HG02623 (cell line): ENCODE data around the gene KRT84.
"Not testable (repeated sequence)": the region's sequence is repeated elsewhere in the genome, so short reads cannot be mapped to it uniquely, and the experiment has no call there.

Experiments
- ATAC-seq: cut with Tn5 transposase; IDR thresholded peaks from one replicate; pipeline ENCODE4 v1.9.1; 2021; ENCODE audit warnings: moderate library complexity; ENCODE audit not compliant: unreplicated experiment

The KRT84 gene

DNA sequence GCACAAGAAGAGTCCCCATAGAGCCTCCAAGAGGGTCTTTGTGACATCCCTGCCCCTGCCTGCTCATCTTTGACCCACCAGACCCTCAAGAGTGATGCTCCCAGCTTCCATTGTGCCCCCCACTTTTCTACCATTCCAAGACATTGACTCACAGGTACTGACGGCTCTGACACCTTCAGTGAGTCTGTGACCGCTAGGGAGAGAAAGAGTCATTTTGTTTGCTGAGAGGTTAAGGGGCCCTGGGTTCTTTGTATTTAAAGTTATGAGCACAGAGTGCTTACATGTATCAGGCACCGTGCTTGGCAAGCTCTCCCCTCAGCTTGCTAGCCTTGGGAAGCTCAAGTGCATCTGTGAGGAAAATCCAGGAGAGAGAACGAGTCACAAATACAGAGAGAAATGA is 27.8 kb upstream of the KRT84 start:
- no peak for ATAC-seq

DNA sequence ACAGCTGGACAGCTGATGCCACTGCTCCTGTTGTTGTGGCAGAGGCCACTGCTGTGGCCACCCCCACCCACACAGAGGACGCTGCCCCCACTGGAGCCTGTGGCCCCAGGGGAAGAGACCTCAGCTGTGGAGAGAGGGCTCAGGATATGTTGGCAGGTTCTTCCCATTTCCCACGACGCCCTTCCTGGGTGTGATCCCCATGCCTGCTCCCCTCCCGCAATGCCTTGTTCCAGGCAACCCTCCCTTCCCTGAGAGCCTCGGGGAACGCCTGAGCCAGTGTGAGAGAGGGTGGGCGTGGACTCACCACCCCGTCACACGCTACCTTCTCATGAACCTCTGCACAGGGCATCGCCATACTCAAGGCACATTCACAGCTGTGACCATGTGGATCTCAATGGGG is 26.4 kb upstream of the KRT84 start:
- ATAC-seq = no peak

- not testable (repeated sequence) for ATAC-seq
Observed at GRCh38 chr12:52410589-52411248, 25.3 kb upstream of the KRT84 start.

GRCh38 chr12:52407918-52408317 is 22.5 kb upstream of the KRT84 start:
- no peak for ATAC-seq

DNA sequence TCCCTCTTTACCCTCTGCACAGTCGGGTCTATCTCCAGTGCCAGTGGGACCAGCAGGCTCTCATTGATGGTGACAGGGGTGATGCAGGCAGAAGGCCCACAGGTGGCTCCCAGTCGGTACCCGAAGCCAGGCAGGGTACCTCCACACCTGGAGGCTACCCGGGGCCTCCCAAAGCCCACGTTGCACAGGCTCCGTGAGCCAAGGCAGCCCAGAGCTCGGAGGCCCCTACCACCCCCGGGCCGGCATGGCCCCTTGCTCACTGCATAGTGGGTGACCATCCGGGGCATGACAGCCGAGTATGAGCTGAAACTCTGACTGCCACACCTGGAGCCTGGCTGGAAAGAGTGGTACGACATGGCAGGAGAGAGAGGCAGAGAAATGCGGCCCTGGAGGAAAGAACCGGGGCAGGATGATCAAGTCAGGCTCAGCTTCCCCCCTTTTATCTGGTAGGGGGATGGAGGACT is 20.5 kb upstream of the KRT84 start, which contains the start of gene KRT82:
Gene KRT82 (minus strand): TSS at position 414 of the 464 bp plus-strand sequence. CDS start 58 bp downstream, at position 356.
- ATAC-seq = no peak

DNA sequence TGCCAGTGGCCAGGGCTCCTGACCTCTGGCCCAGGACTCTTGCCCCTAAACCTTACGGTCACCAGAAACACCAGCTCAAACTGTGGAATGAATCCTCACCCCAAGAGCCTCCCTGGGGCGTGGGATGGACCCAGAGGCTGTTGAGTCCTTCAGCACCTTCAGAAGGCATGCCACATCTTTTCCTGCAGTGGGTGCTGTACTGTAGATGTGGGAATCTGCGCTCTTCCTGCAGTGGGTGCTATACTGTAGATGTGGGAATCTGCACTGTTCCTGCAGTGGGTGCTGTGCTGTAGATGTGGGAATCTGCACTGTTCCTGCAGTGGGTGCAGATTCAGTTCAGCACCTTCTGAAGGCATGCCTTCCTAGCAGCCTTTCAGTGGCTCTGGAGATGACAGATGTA is 19.5 kb upstream of the KRT84 start:
- ATAC-seq = no peak

DNA sequence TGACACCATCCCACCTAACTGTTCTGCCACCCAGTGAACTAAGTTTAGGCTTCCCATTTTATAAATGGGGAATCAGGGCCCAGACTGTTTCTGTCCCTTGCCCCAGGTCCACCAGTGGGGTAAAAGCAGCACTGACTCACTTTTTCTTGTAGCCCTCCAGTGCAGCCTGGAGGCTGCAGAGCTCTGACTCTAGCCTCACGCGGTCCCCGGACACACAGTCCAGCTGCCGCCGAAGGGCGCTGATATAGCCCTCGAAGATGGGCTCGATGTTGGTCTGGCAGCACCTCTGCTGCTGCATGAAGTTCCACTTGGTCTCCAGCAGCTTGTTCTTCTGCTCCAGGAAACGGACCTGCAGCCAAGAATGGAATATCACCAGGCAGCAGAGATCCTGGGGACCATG is 18.1 kb upstream of the KRT84 start:
- no peak for ATAC-seq

- ATAC-seq = no peak
Observed at GRCh38 chr12:52402873-52403540, 17.6 kb upstream of the KRT84 start.

DNA sequence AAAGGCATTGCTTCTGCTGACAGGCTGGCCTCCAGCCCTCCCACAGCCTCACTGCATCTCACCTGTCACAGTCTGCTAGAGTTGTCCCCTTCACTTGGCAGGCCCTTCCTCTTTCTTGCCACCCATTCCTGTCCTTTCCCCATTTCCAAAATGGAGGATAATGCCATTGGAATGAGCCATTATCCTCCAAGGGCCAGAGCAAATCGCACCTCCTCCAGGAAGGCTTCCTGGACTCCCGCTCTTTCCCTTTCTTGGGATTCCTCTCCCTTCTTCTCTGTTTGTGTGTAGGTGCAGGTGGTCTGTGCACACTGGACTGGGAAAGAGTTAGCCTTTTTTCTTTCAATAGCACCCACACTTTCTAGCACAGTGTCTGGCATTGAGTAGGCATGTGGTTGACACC is 16.9 kb upstream of the KRT84 start:
- no peak for ATAC-seq

- ATAC-seq = no peak
Observed at GRCh38 chr12:52401926-52402325, 16.5 kb upstream of the KRT84 start.

DNA sequence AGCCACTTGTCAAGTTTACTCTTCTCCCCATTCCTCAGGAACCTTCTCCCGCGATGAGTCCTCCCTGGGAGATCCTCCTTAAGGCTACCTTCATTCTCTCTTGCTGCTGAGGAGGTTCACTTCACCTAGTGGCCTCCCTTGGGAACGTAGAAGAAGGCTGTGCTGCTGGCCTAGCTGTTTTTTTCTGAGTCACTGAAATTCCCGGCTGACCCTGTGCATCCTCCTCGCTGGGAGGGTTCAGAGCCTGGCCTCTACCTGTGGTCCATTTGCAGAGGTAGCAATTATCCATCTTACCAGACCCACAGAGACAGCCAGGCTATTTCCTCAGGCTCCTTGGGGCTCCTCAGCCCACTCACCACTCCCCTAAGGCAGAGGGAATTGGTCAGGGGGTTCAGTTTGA is 16.1 kb upstream of the KRT84 start:
- no peak for ATAC-seq

GRCh38 chr12:52400906-52401305 is 15.5 kb upstream of the KRT84 start:
- ATAC-seq = no peak

- ATAC-seq = no peak
Observed at GRCh38 chr12:52399756-52400155, 14.3 kb upstream of the KRT84 start.

DNA sequence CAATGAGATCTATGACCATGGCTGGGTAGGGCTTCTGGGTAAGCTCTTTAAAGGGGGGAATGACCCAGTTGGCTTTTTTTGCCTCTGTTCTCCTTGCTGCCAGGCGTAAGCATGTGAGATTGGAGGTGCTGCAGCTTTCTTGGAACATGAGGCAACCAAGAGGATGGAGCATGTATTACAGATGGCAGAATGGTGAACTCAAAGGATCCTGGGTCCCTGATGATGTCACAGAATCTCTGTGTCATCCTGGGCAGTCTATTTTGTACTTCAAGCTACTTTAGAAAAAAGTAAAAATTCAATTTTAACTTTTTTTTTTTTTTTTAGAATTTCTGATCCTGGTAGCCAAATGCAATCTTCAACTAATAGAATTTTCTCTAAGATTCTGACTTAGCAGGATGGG is 12.7 kb upstream of the KRT84 start:
- ATAC-seq = no peak

DNA sequence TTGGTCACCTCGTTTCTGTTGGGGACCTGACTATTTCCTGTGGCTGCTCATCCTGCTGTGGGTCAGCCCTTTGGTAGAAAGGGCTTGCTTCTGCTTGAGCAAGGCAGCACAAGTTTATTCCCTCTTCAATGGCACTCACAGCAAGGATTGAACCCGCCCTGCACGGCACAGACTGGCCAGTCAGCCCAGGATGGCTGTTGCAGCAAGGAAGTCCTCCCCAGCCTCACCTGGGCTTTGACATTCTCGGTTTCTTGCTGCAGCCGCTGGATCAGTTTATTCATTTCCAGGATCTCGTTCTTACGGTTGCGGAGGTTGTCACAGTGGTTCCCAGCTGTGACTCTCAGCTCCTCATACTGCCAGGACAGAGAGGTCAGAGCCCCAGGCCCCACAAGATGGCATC is 11.2 kb upstream of the KRT84 start:
- no peak for ATAC-seq

DNA sequence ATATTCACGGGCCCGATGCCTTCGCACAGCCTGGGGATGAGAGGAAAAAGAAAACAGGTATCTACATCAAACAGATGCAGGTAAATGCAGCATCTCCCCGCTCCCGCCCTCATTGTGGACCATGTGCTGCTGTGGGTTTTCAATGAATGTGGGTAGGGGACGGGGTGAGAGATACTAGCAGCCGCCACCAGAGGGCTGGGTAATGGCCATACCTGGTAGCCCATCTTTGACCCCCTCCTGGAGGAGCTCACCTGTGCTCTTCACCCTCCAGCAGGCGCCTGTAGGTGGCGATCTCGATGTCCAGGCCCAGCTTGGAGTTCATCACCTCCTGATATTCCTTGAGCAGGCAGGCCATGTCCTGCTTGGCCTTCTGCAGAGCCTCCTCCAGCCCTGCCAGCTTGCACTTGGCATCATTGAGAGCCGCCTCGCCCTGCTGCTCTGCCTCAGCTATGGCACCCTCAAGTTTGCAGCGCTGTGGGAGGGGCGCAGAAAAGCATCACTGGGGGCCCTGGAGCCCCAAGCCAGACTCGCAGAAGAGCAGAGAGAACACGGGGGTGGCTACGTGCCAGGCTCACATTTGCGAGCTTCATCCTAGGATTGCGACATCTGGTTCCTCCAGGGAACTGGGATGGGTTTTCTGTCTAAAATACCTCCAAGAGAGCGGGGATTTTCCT is 10.4 kb upstream of the KRT84 start:
- ATAC-seq = no peak

DNA sequence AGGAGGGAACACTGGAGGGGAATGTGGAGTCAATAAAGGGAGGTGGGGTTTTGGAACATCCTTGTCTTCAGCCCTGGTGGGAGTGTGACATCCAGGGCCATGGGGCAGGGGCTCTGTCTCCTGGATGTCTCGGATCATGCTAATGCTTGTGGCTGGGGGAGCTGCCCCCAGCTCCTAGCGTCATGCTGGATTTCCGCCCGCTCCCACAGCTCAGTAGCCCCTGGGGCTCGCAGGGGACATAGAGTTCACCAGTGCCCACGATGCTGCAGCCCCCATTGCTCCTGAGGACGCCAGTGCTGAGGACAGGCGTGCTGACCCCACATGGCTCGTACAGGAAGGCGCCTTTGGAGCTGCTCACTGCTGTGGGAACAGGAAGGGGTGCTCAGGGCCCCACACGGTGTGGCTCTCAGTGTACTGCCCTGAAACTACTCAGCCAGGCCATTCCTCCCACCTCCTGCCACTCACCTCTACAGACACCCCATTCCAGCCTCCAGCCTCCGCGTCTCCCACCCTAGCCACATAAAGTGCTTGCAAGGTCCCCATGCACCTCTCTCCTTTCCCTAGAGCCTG is 9.5 kb upstream of the KRT84 start:
- no peak for ATAC-seq

- ATAC-seq = no peak
Observed at GRCh38 chr12:52392465-52393007, 7.1 kb upstream of the KRT84 start.

DNA sequence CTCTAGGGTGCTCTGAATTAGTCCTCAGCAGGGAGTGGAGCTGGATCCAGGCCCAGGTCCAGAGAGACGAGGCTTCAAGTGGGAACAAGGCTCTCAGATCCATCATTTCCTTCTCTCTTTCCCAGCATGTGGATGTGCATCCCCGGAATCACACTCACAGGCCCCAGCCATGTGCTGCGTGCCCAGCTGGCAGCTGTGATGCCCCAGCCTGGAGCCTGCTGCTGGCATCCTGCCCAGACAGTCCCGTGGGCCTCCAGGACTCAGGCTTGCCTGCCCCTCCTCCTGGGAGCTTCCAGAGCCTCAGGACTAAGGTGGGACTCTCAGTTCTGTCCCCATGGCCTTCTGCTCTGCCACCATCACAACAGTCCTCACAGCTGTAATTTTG is 6.2 kb upstream of the KRT84 start:
- no peak for ATAC-seq

DNA sequence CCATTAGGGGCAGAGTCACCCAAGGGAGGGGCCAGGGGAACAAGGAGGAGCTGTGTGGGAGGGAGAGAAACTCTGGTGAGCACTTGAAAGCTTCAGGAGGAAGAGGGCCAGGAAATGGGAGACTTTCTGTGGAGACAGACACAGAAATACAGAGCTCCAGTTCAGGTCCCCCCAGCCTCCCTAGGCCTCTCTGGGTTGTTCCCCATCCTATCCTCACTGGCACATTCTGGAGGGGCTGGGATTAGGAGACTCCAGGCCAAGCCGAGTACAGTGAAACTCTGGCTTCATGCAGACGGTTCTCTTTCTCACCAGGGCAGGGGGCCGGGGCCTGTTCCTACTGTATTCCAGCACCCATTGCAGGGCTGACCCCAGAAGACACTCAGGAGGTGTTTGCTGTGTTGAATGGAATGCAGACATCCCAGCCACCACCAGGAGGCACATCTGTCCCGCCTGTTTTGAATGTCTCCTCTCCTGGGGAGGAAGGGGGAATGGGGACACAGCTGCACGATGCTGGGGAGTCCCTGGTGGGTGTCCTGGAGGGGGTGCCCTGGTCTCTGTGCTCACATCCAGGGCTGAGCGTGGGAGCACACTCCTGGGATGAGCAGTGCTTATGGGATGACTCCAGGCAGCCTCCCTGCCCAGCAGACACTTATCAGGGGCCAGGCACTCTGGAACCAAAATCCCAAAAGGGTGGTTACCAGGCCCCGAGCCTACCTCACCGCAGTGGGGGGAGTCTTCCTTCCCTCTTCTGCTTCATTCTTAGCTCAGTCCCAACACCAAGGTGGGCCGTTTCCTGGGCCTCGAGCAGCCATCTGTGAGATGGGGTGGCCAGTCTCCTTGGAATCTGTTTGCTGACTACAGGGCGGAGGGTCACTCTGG is 5.5 kb upstream of the KRT84 start:
- no peak for ATAC-seq
